Thoracic aorta (tissue), 2 donors: ENCODE measurements around the gene TNS3. TPM values are rescaled to one million over a fixed set of nuclear protein-coding genes. Genes with fewer than 3 reads are reported as not detected.

Experiments
- ATAC-seq: fragments of 150-250 bp; one replicate; pipeline ENCODE4 v1.8.0; 2017; ENCODE audit warnings: low read depth; ENCODE audit not compliant: insufficient number of reproducible peaks, low FRiP score
- DNase-seq: peaks from one replicate; pipeline ENCODE4 v3.0.0-alpha.2; 2020; ENCODE audit warnings: low spot score
- H3K27ac ChIP-seq, 2 donors: fragments of 200-600 bp; sonication (generic); 1 replicate in 1 of 2; 2 replicates in 1 of 2; pipeline ENCODE4 v1.5.1; 2016; ENCODE audit warnings: mild to moderate bottlenecking in 2 of 2, moderate library complexity in 2 of 2
- H3K27me3 ChIP-seq: fragments of 200-600 bp; sonication (generic); replicated peaks from 2 replicates; pipeline ENCODE4 v1.6.0; 2016; ENCODE audit warnings: mild to moderate bottlenecking; ENCODE audit not compliant: insufficient read depth
- H3K36me3 ChIP-seq: fragments of 200-600 bp; sonication (generic); one replicate; pipeline ENCODE4 v1.5.1; 2016
- H3K4me1 ChIP-seq, 2 donors: fragments of 200-600 bp; sonication (generic); 1 replicate in 1 of 2; 2 replicates in 1 of 2; pipeline versions ENCODE4 v1.5.1 to v1.6.0; 2016; ENCODE audit warnings: low read depth in 2 of 2, mild to moderate bottlenecking in 1 of 2; ENCODE audit not compliant: control insufficient read depth in 1 of 2
- H3K4me3 ChIP-seq: fragments of 200-600 bp; sonication (generic); 2 replicates; pipeline ENCODE4 v1.5.1; 2016; ENCODE audit warnings: mild to moderate bottlenecking
- H3K9me3 ChIP-seq: fragments of 200-600 bp; sonication (generic); 2 replicates; pipeline ENCODE4 v1.5.1; 2016
- total RNA-seq, 2 donors: library from RNA; depleted of rRNA; stranded (reverse); fragments of >200 nt; gene quantifications; one replicate each; pipeline versions ENCODE4 v1.1.0 to v1.2.3, GENCODE V29; 2016
- TF ChIP-seq, protein P1 (sequence below): fragments of 200-600 bp; sonication (generic); IDR thresholded peaks from one replicate; pipeline ENCODE4 v1.5.1; 2019; ENCODE audit warnings: antibody characterized with exemption

TNS3 gene
- total RNA-seq, 2 donors from 2014 or later, result 138 to 151 TPM

DNA sequence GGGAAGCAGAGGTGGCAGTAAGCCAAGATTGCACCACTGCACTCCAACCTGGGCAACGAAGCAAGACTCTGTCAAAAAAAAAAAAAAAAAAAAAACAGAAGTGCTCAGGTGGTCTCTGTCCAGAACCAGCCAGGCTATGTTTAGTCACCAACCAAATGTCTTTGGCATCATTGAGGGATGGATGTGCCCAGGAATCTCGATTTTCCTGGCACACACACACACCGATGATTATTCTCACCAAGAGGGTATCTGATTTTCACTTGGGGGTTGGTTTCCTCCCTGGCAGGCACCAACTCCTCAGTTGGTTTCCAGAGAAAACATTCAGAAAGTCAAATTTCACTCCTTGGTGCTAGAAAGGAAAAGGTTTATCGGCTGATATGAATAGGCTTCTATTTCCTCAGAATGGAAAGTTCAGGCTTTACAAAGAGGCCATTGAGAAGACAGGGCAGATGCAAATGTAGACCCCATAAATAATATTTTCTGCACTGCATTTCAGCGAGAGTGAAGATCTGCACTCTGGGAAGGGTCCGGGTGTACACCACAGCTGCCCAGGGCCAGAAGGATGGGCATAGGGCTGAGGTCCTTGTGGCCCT is 154.8 kb downstream of the TNS3 start:
- H3K4me3 ChIP-seq, result no peak overlapping the region
- H3K36me3 ChIP-seq, result peaks cover 11% of the 10 kb centered on the region
- no peaks in the 10 kb centered on the region for H3K9me3 ChIP-seq
- peaks cover 8 to 9% of the 10 kb centered on the region in 2 donors for H3K4me1 ChIP-seq
- no peaks in the 10 kb centered on the region for H3K27me3 ChIP-seq
- TF ChIP-seq, protein P1, sequence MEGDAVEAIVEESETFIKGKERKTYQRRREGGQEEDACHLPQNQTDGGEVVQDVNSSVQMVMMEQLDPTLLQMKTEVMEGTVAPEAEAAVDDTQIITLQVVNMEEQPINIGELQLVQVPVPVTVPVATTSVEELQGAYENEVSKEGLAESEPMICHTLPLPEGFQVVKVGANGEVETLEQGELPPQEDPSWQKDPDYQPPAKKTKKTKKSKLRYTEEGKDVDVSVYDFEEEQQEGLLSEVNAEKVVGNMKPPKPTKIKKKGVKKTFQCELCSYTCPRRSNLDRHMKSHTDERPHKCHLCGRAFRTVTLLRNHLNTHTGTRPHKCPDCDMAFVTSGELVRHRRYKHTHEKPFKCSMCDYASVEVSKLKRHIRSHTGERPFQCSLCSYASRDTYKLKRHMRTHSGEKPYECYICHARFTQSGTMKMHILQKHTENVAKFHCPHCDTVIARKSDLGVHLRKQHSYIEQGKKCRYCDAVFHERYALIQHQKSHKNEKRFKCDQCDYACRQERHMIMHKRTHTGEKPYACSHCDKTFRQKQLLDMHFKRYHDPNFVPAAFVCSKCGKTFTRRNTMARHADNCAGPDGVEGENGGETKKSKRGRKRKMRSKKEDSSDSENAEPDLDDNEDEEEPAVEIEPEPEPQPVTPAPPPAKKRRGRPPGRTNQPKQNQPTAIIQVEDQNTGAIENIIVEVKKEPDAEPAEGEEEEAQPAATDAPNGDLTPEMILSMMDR, result no peak
- peak overlapping the region in 1 of 2 donors; percentile 13 for H3K27ac ChIP-seq
- DNase-seq, result no peak
- ATAC-seq, result no peak

GRCh38 chr7:47424523-47424922 is 157.4 kb downstream of the TNS3 start:
- ATAC-seq (no peak), DNase-seq (no peak)

DNA sequence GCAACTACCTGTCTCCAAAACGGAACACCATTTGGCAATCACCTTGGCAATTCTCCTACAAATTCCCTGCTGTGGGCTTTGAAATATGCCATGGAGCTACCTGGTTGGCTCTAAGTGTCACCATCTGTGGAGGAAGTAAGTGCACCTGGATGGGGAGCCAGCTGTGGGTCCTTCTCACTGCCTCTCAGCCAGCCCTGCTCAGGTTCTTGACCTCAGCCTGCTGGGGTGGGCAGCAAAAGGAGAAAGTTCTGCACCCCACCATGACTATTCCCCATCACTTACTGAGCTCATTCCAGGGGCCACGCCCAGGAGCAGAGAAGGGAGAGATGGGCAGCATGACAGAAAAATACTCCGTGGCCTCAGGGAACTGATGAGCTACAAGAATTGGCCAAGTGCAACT is 158.7 kb downstream of the TNS3 start:
- no peaks in the 10 kb centered on the region for H3K9me3 ChIP-seq
- DNase-seq (no peak), ATAC-seq (no peak)
- no peak overlapping the region for H3K27ac ChIP-seq
- no peaks in the 10 kb centered on the region for H3K27me3 ChIP-seq
- H3K36me3 ChIP-seq, result peaks cover 16% of the 10 kb centered on the region
- TF ChIP-seq, protein P1, result no peak
- H3K4me1 ChIP-seq, result peaks cover 10 to 17% of the 10 kb centered on the region in 2 donors
- H3K4me3 ChIP-seq, result no peak overlapping the region

More at GRCh38 chr7:47424523-47424922, 157.4 kb downstream of the TNS3 start:
- H3K27ac ChIP-seq, result no peak overlapping the region
- TF ChIP-seq, protein P1, result no peak
- no peaks in the 10 kb centered on the region for H3K27me3 ChIP-seq
- H3K36me3 ChIP-seq, result peaks cover 16% of the 10 kb centered on the region
- H3K9me3 ChIP-seq, result no peaks in the 10 kb centered on the region
- peaks cover 9 to 10% of the 10 kb centered on the region in 2 donors for H3K4me1 ChIP-seq
- no peak overlapping the region for H3K4me3 ChIP-seq

GRCh38 chr7:47422611-47423010 is 159.3 kb downstream of the TNS3 start:
- Histone ChIP-seq H3K36me3 (peaks cover 16% of the 10 kb centered on the region), H3K27ac (no peak overlapping the region), H3K9me3 (no peaks in the 10 kb centered on the region), H3K27me3 (no peaks in the 10 kb centered on the region), H3K4me1 (peaks cover 10 to 20% of the 10 kb centered on the region in 2 donors), H3K4me3 (no peak overlapping the region)
- TF ChIP-seq, protein P1, result no peak
- ATAC-seq (no peak), DNase-seq (no peak)

- ATAC-seq, result no peak
- H3K4me3 ChIP-seq, result no peak overlapping the region
- H3K4me1 ChIP-seq, result peaks cover 7 to 21% of the 10 kb centered on the region in 2 donors
- no peak for DNase-seq
- H3K36me3 ChIP-seq, result peaks cover 16% of the 10 kb centered on the region
- TF ChIP-seq, protein P1, result no peak
- no peaks in the 10 kb centered on the region for H3K27me3 ChIP-seq
- H3K27ac ChIP-seq, result no peak overlapping the region
- no peaks in the 10 kb centered on the region for H3K9me3 ChIP-seq
These were observed 160.5 kb downstream of the TNS3 start for GRCh38 chr7:47421456-47421855.
